WERI-Rb-1 (cell line): ENCODE results near the gene STARD9.

ENCODE experiments used
- DNase-seq: peaks from one replicate; pipeline ENCODE4 v3.0.0-alpha.2; 2020
- H3K27ac ChIP-seq: fragments of 250-450 bp; sonication (Bioruptor Pico); 2 replicates; pipeline ENCODE4 v1.5.1; 2020; ENCODE audit warnings: mild to moderate bottlenecking, moderate library complexity
- H3K27me3 ChIP-seq: fragments of 250-450 bp; sonication (Bioruptor Pico); 2 replicates; pipeline ENCODE4 v1.5.1; 2021; ENCODE audit warnings: mild to moderate bottlenecking, low read depth, moderate library complexity; ENCODE audit not compliant: insufficient read depth, severe bottlenecking
- H3K36me3 ChIP-seq: fragments of 250-450 bp; sonication (Bioruptor Pico); 2 replicates; pipeline ENCODE4 v1.5.1; 2020; ENCODE audit warnings: mild to moderate bottlenecking, moderate library complexity
- H3K4me3 ChIP-seq: 2 replicates; pipeline ENCODE4 v1.5.1; 2011; ENCODE audit warnings: low read depth, mild to moderate bottlenecking, control low read depth, low read length
- H3K9me3 ChIP-seq: fragments of 250-450 bp; sonication (Bioruptor Pico); 2 replicates; pipeline ENCODE4 v1.5.1; 2021; ENCODE audit warnings: mild to moderate bottlenecking, moderate library complexity; ENCODE audit not compliant: severe bottlenecking
- TF ChIP-seq, protein P1 (sequence below): IDR thresholded peaks from 2 replicates; pipeline ENCODE4 v1.5.1; 2011; ENCODE audit warnings: low read depth, mild to moderate bottlenecking, control low read depth, inconsistent platforms, low read length

The STARD9 gene

DNA sequence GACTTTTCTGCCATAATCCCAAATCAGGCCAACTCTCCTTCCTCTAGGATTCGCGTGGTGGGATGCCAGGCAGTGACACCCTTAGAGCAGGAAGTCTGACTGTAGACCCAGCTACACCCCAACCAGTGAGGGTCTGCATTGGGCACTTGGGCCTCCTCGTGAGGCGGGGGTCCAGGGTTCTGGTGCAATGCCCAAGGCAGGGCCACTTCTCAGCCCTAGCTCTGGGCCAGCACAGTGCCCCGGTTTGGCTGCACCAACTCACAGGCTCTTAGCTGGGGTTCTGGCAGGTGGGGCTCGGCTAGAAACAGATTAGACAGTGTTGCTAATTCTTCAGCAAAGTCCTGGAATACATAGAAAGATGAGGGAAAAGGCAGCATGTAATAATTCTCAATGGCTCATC, 148.9 kb downstream of the STARD9 start:
- peaks cover 85% of the 10 kb centered on the region for H3K36me3 ChIP-seq
- no peak overlapping the region for H3K27ac ChIP-seq
- H3K27me3 ChIP-seq: no peaks in the 10 kb centered on the region
- no peak overlapping the region for H3K4me3 ChIP-seq
- DNase-seq: no peak
- TF ChIP-seq, protein P1, sequence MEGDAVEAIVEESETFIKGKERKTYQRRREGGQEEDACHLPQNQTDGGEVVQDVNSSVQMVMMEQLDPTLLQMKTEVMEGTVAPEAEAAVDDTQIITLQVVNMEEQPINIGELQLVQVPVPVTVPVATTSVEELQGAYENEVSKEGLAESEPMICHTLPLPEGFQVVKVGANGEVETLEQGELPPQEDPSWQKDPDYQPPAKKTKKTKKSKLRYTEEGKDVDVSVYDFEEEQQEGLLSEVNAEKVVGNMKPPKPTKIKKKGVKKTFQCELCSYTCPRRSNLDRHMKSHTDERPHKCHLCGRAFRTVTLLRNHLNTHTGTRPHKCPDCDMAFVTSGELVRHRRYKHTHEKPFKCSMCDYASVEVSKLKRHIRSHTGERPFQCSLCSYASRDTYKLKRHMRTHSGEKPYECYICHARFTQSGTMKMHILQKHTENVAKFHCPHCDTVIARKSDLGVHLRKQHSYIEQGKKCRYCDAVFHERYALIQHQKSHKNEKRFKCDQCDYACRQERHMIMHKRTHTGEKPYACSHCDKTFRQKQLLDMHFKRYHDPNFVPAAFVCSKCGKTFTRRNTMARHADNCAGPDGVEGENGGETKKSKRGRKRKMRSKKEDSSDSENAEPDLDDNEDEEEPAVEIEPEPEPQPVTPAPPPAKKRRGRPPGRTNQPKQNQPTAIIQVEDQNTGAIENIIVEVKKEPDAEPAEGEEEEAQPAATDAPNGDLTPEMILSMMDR: no peak
- H3K9me3 ChIP-seq: no peaks in the 10 kb centered on the region

DNA sequence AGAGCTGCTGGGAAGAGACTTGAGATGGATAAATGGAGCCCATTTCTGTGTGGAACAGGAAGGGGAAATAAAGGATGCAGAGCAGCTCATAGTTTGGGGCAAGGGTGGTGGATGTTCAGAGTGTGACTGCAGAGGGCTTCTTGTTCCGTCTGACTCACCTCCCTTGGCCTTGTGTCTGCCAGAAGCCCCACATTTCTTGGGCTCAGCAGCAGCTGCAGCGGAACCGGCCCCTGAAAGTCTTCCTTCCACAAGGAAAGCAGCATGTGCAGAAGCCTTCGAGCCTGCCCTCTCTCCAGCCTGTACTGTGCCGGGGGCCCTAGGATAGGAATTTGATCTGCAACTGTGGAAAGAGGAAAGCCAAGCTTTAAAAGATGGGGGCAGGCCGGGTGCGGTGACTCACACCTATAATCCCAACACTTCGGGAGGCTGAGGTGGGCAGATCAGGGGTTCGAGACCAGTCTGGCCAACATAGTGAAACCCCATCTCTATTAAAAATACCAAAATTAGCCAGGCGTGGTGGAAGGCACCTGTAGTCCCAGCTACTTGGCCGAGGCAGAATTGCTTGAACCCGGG, 150.0 kb downstream of the STARD9 start:
- H3K36me3 ChIP-seq: peaks cover 82% of the 10 kb centered on the region
- H3K27me3 ChIP-seq: no peaks in the 10 kb centered on the region
- no peak overlapping the region for H3K27ac ChIP-seq
- H3K9me3 ChIP-seq: no peaks in the 10 kb centered on the region
- no peak for DNase-seq
- no peak overlapping the region for H3K4me3 ChIP-seq
- TF ChIP-seq, protein P1: no peak

DNA sequence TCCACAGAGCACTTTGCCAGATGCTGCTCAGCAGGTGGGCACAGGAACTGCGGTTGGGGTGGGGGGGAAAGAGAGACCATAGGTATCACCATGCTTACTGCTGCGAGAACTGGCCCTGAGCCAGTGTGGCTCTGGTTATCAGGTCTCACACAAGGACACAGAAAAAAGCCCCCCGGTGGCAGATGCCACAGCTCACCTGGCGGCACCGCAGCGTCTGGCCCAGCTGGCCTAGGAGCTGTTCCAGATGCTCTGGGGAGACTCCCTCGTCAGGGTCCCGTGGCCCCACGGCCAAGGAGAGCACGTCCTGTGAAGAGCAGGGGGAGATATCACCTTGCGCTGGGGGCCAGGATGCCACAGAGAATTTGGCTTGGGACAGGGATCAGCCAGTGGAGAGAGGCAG, 150.7 kb downstream of the STARD9 start:
- H3K4me3 ChIP-seq: no peak overlapping the region
- DNase-seq: peak; percentile 36
- no peaks in the 10 kb centered on the region for H3K27me3 ChIP-seq
- TF ChIP-seq, protein P1: no peak
- H3K9me3 ChIP-seq: no peaks in the 10 kb centered on the region
- peaks cover 86% of the 10 kb centered on the region for H3K36me3 ChIP-seq
- peak overlapping the region; percentile 49 for H3K27ac ChIP-seq

DNA sequence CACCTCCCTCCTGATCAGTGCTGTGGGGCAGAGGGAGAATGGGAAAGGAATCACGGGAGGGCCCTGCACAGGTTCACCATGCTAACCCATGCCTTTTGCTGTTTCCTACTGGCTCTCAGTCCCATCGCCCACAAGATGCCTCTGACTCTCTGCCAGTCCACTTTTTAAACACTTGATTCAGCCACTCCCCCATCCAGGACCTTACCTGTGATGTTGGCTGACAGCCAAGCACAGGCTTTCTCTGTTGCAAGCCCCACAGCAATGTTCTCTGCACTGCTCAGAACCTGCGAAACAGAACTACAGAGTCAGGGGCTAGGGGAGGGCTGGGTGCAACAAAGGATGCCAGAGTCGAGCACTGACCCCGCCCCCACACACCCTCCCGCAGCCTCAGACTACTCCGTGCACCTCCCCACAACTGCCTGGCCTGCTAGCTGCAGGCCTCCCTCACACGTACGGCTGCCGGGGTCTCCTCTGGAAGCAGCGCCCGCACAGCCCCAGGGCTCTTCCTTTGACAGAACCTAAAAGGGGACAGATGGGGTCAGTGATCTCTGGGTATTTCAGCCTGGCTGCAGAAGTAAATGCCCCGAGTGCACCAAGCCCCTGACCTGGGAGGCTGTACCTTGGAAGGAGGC, 152.5 kb downstream of the STARD9 start:
- peaks cover 93% of the 10 kb centered on the region for H3K36me3 ChIP-seq
- no peak for DNase-seq
- H3K27ac ChIP-seq: no peak overlapping the region
- no peak overlapping the region for H3K4me3 ChIP-seq
- TF ChIP-seq, protein P1: no peak
- no peaks in the 10 kb centered on the region for H3K27me3 ChIP-seq
- H3K9me3 ChIP-seq: no peaks in the 10 kb centered on the region

DNA sequence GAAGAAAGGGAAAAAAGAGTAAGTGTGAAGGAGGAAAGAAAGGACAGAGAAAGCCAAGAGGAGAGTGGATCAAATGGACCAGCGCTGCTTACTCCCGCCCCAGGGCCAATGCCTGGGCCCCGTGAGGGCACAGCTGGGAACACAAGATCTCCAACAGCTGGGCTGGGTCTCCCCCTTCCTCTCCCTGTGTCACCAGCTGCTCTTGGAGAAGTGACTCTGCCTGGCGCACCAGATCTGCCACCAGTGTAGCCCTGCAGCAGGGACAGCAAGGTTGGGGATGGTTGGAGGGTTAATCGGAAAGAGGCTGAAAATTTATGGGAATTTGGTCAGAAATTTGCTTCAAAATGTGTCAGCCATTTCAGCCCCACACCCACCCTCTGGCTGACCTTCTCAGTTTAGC, 153.2 kb downstream of the STARD9 start:
- TF ChIP-seq, protein P1: no peak
- H3K27ac ChIP-seq: no peak overlapping the region
- H3K4me3 ChIP-seq: no peak overlapping the region
- no peak for DNase-seq
- no peaks in the 10 kb centered on the region for H3K9me3 ChIP-seq
- peaks cover 92% of the 10 kb centered on the region for H3K36me3 ChIP-seq
- H3K27me3 ChIP-seq: no peaks in the 10 kb centered on the region

DNA sequence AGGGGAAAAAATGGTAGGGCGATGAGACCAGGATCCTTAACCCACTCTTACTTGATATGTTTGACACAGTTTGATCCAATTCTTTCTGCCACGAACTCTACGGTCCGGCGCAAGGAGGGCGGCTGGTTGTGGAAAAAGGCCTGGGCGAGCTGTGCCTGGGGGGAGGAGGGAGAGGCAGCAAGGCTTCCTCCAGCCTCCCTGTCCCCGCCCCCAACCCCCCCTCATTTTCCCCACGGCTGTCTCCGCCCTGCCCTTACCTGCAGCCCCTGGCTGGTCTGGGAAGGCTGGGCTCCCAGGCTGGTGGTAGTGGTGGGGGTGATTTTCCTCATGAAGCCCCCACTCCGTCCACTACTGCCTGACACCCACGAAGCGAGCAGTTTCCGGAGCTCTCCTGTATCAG, 153.6 kb downstream of the STARD9 start:
- H3K27ac ChIP-seq: no peak overlapping the region
- H3K27me3 ChIP-seq: no peaks in the 10 kb centered on the region
- TF ChIP-seq, protein P1: no peak
- no peak for DNase-seq
- no peak overlapping the region for H3K4me3 ChIP-seq
- H3K36me3 ChIP-seq: peaks cover 92% of the 10 kb centered on the region
- H3K9me3 ChIP-seq: no peaks in the 10 kb centered on the region
